Measurements from ENCODE around the gene GTF3C6. TPM values are rescaled to one million over a fixed set of nuclear protein-coding genes. Genes with fewer than 3 reads are reported as not detected.
"Not testable (repeated sequence)": the region's sequence is repeated elsewhere in the genome, so short reads cannot be mapped to it uniquely, and the experiment has no call there.

The GTF3C6 gene, protein sequence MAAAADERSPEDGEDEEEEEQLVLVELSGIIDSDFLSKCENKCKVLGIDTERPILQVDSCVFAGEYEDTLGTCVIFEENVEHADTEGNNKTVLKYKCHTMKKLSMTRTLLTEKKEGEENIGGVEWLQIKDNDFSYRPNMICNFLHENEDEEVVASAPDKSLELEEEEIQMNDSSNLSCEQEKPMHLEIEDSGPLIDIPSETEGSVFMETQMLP
- 110 TPM for total RNA-seq
- long read RNA-seq, transcript GTF3C6-201 (6 exons, 952 nt) = major isoform, 68 of 72 reads
- long read RNA-seq, partial matches to known transcripts = 1 of 72 reads
- long read RNA-seq, other reads (novel, unspliced or antisense) = 3 of 72 reads

DNA sequence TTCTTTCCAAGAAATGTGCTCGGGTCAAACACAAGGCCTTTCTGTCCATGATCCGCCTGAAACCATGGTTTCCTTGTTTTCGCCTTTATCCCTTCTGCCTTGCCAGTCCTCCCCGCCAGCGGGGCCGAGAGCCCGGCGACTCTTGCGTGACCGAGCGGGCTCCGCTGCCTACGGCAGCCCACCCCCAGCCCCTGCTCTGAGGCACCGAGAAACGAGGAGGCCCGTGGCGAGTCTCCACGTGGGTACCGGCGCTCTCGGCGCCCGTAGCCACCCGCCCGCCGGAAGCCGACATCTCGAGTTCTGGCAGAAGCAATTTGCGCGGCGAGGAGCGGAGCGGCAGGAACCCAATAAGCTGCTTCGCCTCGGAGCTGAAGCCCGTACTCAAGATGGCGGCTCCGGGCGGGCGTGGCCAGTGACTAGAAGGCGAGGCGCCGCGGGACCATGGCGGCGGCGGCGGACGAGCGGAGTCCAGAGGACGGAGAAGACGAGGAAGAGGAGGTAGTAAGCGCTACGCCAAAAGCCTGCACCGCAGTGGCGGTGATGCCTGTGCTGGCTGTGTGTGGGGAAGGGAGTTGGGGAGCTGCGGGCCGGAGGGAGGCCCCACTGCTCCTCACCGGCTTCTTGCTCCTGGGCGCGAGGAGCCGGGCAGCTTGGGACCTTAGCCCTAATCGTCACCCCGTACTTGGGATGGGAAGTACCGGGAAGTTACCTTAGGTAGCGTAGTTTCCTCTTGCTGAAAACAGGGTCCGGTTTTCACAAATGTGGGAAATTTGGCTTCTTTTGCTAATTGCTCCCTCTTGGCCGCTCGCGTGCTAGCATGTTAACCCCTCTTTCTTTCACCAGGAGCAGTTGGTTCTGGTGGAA, at the start of gene GTF3C6:
Gene GTF3C6 (plus strand): TSS at position 378 of the 864 bp plus-strand sequence. CDS start 64 bp downstream, at position 442.
- intact Hi-C loops (cut with DNase I) = no loop called here
- DNase-seq = peak; percentile 97
- peak; percentile 99 for ATAC-seq (ENCODE audit: poor library complexity)

DNA sequence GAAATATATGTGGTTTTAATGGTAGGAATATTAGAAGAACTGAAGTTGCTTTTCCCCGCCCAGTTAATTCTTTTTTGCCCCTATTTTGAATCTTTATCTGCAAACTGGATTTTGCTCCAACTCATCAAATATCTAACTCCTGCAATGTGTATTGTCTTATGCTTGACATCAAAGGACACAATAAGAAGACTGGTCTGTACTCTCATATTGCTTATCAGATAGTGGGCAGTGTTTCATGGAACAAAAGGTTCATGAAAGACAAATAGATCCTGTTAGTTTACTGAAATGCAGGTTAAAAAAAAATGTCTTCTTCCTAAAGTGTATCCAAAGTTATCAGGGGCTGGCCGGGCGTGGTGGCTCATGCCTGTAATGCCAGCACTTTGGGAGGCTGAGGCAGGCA, 27.7 kb upstream of the GTF3C6 start:
- intact Hi-C loops (cut with DNase I) = no loop called here
- ATAC-seq (ENCODE audit: poor library complexity) (no peak), DNase-seq (no peak)

DNA sequence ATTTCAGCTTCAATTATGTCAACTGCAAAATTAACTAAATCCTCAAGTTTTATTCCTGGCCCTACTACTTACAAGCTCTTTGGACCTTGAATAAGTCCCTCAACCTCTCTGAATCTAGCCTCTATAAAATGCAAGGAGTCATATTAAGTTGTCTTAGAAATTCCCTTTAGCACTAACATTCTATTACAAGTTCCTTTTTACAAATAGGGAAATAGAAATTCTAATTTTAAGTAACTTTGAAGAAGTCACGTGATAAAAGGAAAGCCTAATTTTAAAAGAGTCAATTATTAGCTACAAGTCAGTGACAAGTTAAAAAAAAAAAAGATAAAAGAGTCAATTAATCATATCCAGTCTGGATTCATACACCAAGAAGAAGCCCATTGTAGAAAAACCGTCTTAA, 24.6 kb upstream of the GTF3C6 start:
- ATAC-seq (ENCODE audit: poor library complexity) (no peak), DNase-seq (no peak)
- intact Hi-C loops (cut with DNase I) = no loop called here

DNA sequence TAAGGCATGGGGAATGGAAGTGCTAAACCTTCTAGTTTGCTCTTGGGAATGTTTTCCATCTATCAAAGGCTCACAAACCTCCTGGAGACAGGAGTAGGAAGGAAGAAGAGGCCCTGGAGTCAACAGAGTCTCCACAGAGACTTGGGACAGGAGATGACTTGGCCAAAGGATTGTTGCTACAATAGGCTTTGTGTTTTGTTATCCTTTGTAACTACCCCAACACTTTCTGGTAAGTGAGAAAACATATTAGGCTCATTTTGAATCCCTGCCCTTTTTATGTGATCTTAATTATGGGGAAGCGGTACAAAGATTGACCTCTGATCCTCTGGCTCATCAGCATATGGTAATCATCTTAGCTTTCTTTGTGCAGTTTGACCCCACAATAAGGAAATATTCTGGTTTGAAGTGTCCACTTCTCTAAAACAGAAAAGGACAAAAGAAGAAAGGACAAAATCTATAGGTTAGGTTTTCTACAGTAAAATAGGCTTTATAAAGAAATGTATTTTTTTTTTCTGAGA, 24.1 kb upstream of the GTF3C6 start:
- no peak for DNase-seq
- no peak for ATAC-seq (ENCODE audit: poor library complexity)
- intact Hi-C loops (cut with DNase I) = no loop called here

GRCh38 chr6:110935171-110935570, 23.3 kb upstream of the GTF3C6 start:
- intact Hi-C loops (cut with DNase I) = no loop called here
- no peak for DNase-seq
- ATAC-seq (ENCODE audit: poor library complexity) = no peak

DNA sequence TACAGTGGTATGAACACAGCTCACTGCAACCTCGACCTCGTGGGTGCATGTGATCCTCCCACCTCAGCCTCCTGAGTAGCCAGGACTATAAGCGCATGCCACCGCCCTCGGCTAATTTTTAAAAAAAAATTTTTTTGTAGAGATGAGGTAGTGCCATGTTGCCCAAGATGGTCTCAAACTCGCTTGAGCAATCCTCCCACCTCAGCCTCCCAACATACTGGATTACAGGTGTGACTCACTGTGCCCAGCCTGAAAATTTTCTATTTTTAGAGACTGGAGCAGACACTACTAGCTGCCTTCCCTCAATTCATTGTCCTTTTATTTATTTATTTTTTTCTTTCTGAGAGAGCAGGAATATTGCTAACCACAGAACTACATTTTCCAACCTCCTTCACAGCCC, 20.3 kb upstream of the GTF3C6 start:
- ATAC-seq (ENCODE audit: poor library complexity) (no peak), DNase-seq (no peak)
- intact Hi-C loops (cut with DNase I) = no loop called here

DNA sequence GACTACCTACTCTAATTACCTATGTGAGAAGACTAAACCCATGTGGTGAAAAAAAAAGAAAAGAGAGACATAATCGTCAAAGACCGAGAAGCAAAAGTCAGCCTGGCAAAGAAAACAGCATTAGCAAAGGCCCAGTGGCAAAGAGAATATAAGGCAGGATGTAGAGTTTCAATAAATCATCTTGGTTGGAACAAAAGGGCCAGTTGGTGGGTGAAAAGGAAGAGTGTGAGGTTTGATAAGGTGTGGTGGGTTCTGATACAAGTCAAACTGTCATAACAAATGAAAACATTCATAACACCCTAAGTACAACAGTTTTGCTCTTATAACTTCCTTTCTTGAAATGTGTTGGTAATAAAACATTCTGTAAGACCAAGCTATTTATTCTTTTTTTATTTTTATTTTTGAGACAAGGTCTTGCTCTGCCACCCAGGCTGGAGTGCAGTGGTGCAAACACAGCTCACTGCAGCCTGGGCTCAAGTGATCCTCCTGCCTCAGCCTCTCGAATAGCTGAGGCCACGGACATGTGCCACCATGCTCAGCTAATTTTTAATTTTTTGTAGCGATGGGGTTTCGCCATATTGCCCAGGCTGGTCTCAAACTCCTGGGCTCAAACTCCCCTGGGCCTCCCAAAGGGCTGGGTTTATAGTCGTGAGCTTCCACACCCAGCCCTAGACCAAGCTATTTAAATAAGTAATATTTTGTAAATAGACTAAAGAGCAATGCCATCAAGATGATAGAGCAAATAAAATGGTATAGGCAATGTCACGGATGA, 18.9 kb upstream of the GTF3C6 start:
- DNase-seq (no peak), ATAC-seq (ENCODE audit: poor library complexity) (no peak)
- intact Hi-C loops (cut with DNase I) = no loop called here

- ATAC-seq (ENCODE audit: poor library complexity) (peak; percentile 12), DNase-seq (no peak)
- intact Hi-C loops (cut with DNase I) = loop anchor here (5.0 kb wide), 1 partner anchor 262 kb away; no protein-coding TSS in a partner anchor
Observed at GRCh38 chr6:110944681-110945151, 13.8 kb upstream of the GTF3C6 start.

- ATAC-seq (ENCODE audit: poor library complexity) (no peak), DNase-seq (no peak)
- intact Hi-C loops (cut with DNase I) = loop anchor here (5.0 kb wide), 1 partner anchor 264 kb away; no protein-coding TSS in a partner anchor
Observed at GRCh38 chr6:110946498-110946897, 12.0 kb upstream of the GTF3C6 start.

GRCh38 chr6:110949679-110950285, 8.7 kb upstream of the GTF3C6 start:
- intact Hi-C loops (cut with DNase I) = loop anchor here (5.0 kb wide), 2 partner anchors 267 to 422 kb away; no protein-coding TSS in a partner anchor
- DNase-seq (no peak), ATAC-seq (ENCODE audit: poor library complexity) (peak; percentile 22)

- ATAC-seq (ENCODE audit: poor library complexity) = no peak
- intact Hi-C loops (cut with DNase I) = loop anchor here (5.0 kb wide), 1 partner anchor 423 kb away; no protein-coding TSS in a partner anchor
- DNase-seq = no peak
Observed at GRCh38 chr6:110950440-110950839, 8.1 kb upstream of the GTF3C6 start.

DNA sequence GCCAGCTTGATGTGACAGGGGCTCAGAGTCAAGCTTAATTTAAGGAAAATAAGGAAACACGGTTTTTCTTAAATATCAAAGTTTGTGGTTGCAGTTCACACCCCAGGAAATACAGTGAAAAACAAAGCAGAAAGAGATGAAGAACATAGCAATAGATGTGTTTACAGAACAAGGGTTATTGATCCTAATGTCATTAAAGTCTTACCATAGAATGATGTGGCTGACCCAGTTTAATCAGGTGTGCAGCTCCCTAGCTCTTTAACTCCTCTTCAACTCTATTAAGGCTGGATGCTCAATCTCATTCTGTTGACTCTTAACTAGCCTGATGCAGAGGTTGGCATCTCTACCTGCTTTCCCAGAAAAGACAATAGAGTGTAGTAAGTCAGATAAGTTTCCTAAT, 7.5 kb upstream of the GTF3C6 start:
- intact Hi-C loops (cut with DNase I) = loop anchor here (5.0 kb wide), 1 partner anchor 424 kb away; no protein-coding TSS in a partner anchor
- DNase-seq (no peak), ATAC-seq (ENCODE audit: poor library complexity) (no peak)

GRCh38 chr6:110951986-110952794, 6.3 kb upstream of the GTF3C6 start:
- no peak for ATAC-seq (ENCODE audit: poor library complexity)
- DNase-seq = no peak
- intact Hi-C loops (cut with DNase I) = loop anchor here (5.0 kb wide), 1 partner anchor 425 kb away; no protein-coding TSS in a partner anchor

DNA sequence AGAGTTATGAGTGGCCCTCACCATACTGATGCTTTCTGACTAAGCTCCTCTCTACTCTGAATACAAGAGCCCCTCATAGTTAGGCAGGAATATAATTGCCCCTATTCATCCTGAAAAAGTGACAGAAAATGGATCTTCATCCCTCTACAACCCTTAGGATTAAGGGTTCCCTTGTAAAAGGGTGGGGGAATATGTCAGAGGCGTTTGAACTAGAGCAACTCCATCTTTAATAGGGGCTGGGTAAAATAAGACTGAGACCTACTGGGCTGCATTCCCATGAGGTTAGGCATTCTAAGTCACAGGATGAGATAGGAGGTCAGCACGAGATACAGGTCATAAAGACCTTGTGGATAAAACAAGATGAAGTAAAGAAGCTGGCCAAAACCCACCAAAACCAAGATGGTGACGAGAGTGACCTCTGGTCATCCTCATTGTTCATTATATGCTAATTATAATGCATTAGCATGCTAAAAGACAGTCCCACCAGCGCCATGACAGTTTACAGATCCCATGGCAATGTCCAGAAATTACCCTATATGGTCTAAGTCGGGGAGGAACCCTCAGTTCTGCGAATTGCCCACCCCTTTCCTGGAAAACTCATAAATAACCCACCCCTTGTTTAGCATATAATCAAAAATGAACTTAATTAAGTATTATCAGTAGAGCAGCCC, 4.7 kb upstream of the GTF3C6 start:
- no peak for DNase-seq
- no peak for ATAC-seq (ENCODE audit: poor library complexity)
- intact Hi-C loops (cut with DNase I) = loop anchor here (5.0 kb wide), 1 partner anchor 426 kb away; no protein-coding TSS in a partner anchor

GRCh38 chr6:110960014-110960390, 1.5 kb downstream of the GTF3C6 start:
- DNase-seq (no peak), ATAC-seq (ENCODE audit: poor library complexity) (no peak)
- intact Hi-C loops (cut with DNase I) = no loop called here

DNA sequence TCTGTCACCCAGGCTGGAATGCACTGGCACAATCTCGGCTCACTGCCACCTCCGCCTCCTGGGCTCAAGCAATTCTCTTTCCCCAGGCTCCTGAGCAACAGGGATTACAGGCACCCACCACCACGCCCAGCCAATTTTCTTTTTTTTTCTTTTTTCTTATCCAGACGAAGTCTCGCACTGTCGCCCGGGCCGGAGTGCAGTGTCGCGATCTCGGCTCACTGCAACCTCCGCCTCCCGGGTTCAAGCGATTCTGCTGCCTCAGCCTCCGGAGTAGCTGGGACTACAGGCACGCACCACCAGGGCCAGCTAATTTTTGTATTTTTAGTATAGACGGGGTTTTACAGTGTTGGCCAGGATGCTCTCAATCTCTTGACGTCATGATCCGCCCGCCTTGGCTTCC, 4.1 kb downstream of the GTF3C6 start:
- DNase-seq; intact Hi-C loops (cut with DNase I); ATAC-seq (ENCODE audit: poor library complexity): not testable (repeated sequence)
